ENCODE measurements around the gene ADGRF3.

GRCh38 chr2:26347286-26347865 lies 787 bp upstream of the ADGRF3 start:
- TF ChIP-seq POLR2A (IDR thresholded peaks at IDR 0.05; ENCODE audit: low read depth, low read length) (no peak), POLR2AphosphoS5 (IDR thresholded peaks at IDR 0.05; ENCODE audit: low read depth, low read length) (no peak)
